ENCODE measurements around the gene ITSN1.

ITSN1 gene

DNA sequence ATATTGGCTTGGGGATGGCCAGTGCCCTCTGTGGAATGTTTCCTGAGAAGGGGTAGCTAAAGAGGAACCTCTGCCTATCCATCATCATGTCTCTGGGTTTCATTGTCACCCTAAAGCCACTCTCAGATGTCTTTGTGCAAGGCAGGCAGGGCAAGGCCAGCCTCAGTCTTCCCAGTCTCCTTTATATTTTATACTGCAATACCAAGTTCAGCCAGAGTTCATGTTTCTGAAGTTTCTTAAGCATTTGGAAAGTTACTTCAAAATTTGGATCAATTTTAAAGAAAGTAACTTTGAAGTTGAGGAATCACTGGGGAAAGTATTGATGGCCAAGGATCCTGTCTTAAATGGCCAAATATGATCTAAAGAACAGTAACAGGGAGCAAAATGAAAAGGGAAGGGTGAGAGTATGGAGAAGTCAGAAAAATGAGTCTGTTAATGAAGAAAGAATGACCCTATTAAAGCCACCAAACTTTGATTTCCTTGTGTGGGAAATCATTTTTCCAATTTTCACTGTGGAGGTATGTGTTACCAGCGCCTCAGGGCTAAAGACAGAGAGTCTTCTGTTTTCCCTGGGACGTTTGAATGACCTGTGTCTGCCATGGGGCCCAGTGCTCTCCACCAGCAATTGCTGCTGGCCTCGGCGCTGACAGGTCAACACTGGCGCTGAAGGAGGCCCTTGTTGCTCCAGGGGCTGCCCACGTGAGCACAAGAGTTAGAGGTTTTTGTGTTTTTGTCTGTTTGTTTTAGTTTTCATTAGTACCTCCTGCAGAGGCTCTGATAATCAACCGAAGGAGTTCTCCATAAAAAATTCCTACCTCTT lies 179.4 kb downstream of the ITSN1 start:
- TF ChIP-seq YY1 (IDR thresholded peaks at IDR 0.05; ENCODE audit: low read depth) (no peak), TAF1 (IDR thresholded peaks at IDR 0.05; ENCODE audit: low read depth) (no peak), TEAD4 (IDR thresholded peaks at IDR 0.05) (no peak), ZBTB7A (IDR thresholded peaks at IDR 0.05; ENCODE audit: low read depth) (no peak), CEBPB (IDR thresholded peaks at IDR 0.05) (no peak)
- TF ChIP-seq, protein P1, sequence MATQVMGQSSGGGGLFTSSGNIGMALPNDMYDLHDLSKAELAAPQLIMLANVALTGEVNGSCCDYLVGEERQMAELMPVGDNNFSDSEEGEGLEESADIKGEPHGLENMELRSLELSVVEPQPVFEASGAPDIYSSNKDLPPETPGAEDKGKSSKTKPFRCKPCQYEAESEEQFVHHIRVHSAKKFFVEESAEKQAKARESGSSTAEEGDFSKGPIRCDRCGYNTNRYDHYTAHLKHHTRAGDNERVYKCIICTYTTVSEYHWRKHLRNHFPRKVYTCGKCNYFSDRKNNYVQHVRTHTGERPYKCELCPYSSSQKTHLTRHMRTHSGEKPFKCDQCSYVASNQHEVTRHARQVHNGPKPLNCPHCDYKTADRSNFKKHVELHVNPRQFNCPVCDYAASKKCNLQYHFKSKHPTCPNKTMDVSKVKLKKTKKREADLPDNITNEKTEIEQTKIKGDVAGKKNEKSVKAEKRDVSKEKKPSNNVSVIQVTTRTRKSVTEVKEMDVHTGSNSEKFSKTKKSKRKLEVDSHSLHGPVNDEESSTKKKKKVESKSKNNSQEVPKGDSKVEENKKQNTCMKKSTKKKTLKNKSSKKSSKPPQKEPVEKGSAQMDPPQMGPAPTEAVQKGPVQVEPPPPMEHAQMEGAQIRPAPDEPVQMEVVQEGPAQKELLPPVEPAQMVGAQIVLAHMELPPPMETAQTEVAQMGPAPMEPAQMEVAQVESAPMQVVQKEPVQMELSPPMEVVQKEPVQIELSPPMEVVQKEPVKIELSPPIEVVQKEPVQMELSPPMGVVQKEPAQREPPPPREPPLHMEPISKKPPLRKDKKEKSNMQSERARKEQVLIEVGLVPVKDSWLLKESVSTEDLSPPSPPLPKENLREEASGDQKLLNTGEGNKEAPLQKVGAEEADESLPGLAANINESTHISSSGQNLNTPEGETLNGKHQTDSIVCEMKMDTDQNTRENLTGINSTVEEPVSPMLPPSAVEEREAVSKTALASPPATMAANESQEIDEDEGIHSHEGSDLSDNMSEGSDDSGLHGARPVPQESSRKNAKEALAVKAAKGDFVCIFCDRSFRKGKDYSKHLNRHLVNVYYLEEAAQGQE (IDR thresholded peaks at IDR 0.05; ENCODE audit: low read depth) = no peak
- TF ChIP-seq, protein P2, sequence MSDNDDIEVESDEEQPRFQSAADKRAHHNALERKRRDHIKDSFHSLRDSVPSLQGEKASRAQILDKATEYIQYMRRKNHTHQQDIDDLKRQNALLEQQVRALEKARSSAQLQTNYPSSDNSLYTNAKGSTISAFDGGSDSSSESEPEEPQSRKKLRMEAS (IDR thresholded peaks at IDR 0.05) = no peak

DNA sequence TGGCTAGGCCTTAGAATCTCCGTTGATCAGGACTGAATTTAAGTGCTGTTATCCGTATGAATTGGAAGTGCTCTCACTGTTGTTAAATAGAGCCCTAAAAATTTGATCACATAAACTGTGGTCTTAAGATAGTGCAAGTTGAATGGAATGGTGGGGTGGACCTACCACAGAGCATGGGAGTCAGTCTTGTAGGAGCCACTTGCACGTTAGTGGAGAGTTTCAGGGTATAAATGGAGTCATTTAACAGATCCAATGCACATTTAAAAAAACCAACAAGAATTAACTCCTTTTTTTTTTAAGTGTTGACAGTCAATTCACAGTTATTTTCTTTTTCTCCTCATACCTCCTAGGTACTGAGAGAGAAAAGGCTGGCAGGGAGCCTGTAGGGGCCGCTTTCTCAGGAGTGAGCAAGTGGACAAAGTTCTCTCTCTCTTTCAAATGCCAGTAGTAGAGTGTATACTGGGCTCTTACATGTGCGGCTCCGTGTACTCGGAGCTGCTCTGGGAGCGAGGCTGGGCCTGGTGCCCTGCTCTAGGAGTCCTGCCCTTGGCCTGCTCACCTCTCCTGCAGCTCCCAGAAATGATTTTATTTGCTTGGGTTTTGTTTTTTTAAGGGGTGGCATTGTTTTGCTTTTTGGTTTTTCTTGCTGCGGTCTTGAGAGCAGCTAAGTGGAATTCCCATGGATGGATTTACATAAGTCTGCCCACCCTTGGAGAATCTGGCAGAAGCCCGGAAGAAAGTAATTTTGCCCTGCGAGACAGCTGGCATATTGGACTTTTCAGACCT lies 182.0 kb downstream of the ITSN1 start:
- TF ChIP-seq TAF1 (IDR thresholded peaks at IDR 0.05; ENCODE audit: low read depth) (no peak), CEBPB (IDR thresholded peaks at IDR 0.05) (no peak), TEAD4 (IDR thresholded peaks at IDR 0.05) (no peak), EP300 (IDR thresholded peaks at IDR 0.05; ENCODE audit: borderline replicate concordance) (no peak)

- no peak for TF ChIP-seq RAD21 (IDR thresholded peaks at IDR 0.05; ENCODE audit: low read depth)
- no peak for TF ChIP-seq CEBPB (IDR thresholded peaks at IDR 0.05)
Measured at GRCh38 chr21:33825419-33825818, 183.1 kb downstream of the ITSN1 start.

DNA sequence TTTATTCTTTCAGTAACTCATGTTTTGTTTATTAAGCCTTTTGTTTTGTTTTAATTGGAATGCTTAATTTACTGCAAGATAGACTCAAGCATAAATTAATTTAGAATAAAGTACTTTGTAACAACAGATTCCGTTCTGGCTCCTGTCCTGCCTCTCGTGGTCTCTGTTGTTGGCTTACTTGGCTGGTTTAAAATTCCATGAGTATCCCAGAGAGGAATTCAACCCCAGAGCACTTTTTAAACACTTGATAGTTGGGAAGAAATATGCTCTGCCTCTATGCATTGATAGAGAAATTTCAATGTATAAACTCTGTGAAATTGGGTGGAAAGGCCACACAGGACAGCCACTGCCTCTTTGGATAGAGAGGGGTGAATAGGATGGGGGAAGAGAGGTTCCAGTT lies 183.6 kb downstream of the ITSN1 start:
- TF ChIP-seq TAF1 (IDR thresholded peaks at IDR 0.05; ENCODE audit: low read depth) (no peak), TCF12 (IDR thresholded peaks at IDR 0.05; ENCODE audit: low read depth) (no peak), CREB1 (IDR thresholded peaks at IDR 0.05; ENCODE audit: low read depth) (no peak)
- TF ChIP-seq, protein P3, sequence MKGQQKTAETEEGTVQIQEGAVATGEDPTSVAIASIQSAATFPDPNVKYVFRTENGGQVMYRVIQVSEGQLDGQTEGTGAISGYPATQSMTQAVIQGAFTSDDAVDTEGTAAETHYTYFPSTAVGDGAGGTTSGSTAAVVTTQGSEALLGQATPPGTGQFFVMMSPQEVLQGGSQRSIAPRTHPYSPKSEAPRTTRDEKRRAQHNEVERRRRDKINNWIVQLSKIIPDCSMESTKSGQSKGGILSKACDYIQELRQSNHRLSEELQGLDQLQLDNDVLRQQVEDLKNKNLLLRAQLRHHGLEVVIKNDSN (IDR thresholded peaks at IDR 0.05) = no peak

DNA sequence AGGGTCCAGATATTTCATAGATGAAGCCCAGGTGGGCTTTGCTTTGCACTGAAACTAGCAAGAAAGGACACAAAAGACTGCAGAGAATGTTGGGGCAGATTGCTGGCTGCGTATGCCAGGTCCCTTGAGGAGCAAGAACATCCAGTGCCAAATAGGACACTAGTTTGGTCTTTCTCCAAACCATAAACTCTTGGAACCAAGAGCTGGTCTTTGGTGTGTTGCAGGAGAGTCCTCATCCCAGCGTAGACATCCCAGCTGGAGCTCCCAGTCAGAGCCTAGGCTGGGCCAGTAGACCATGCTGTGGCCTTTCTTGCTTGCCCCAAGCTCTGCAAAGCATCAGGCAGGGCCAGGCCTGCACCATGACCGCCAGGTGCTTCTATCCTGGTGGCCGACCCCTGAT lies 185.8 kb downstream of the ITSN1 start:
- no peak for TF ChIP-seq TCF12 (IDR thresholded peaks at IDR 0.05; ENCODE audit: low read depth)

DNA sequence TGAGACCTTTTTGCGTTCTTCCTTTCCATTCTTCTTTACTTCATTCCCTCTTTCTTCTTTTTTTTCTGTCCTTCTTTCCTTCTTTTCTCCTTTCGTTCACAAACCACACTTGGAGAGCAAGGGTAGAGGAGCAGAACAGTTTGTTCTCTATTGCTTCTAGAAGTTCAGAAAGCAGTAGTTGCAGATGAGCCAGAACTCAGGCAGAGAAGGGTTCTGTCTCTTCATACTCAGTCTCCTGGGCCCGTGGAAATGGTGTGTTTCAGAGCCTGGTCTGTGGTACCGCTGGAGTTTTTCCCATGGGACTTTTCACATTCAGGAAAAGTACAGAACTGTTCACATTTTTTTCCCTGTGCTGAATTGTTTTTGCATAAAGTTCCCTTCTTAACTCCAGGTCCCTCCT lies 186.3 kb downstream of the ITSN1 start:
- TF ChIP-seq, protein P3 (IDR thresholded peaks at IDR 0.05) = no peak
- TF ChIP-seq CEBPB (IDR thresholded peaks at IDR 0.05) (no peak), CREB1 (IDR thresholded peaks at IDR 0.05; ENCODE audit: low read depth) (no peak), EP300 (IDR thresholded peaks at IDR 0.05; ENCODE audit: borderline replicate concordance) (no peak), YY1 (IDR thresholded peaks at IDR 0.05; ENCODE audit: low read depth) (no peak), FOXM1 (IDR thresholded peaks at IDR 0.05; ENCODE audit: borderline replicate concordance, low read depth) (no peak), EGR1 (IDR thresholded peaks at IDR 0.05) (no peak), ZBTB7A (IDR thresholded peaks at IDR 0.05; ENCODE audit: low read depth) (no peak), TEAD4 (IDR thresholded peaks at IDR 0.05) (no peak), NFIC (IDR thresholded peaks at IDR 0.05) (no peak), TAF1 (IDR thresholded peaks at IDR 0.05; ENCODE audit: low read depth) (no peak), RAD21 (IDR thresholded peaks at IDR 0.05; ENCODE audit: low read depth) (no peak), TCF12 (IDR thresholded peaks at IDR 0.05; ENCODE audit: low read depth) (no peak)
- TF ChIP-seq, protein P2 (IDR thresholded peaks at IDR 0.05) = no peak
- TF ChIP-seq, protein P1 (IDR thresholded peaks at IDR 0.05; ENCODE audit: low read depth) = no peak

All from Ishikawa (cell line).